GM13977 (cell line): ENCODE data around the gene NRXN2.

ENCODE experiments used
- DNase-seq: peaks from one replicate; pipeline ENCODE4 v3.0.0; 2012; ENCODE audit warnings: low spot score
- CTCF ChIP-seq: IDR thresholded peaks from 2 replicates; pipeline ENCODE4 v1.5.1; 2012; ENCODE audit warnings: mild to moderate bottlenecking, control low read depth; ENCODE audit not compliant: insufficient read depth; ENCODE audit errors: extremely low read depth, missing control alignments
- in situ Hi-C: fragments of 300-500 bp; cut with MboI; formaldehyde crosslinking; loops from one replicate; pipeline ENCODE4 v1.12.0; 2022; ENCODE audit warnings: low sequenced_read_pairs, low pct_unique_long_range_greater_than_20kb, mixed read lengths, inconsistent platforms; ENCODE audit not compliant: unreplicated experiment

Gene NRXN2

GRCh38 chr11:64610596-64610995 lies 112.4 kb downstream of the NRXN2 start:
- no peak for TF ChIP-seq CTCF
- no peak for DNase-seq
- in situ Hi-C loops, result no loop called here

- TF ChIP-seq CTCF, result no peak
- in situ Hi-C loops, result no loop called here
- no peak for DNase-seq
Measured at GRCh38 chr11:64609436-64610047, 113.5 kb downstream of the NRXN2 start.

GRCh38 chr11:64608636-64609035 lies 114.4 kb downstream of the NRXN2 start:
- in situ Hi-C loops, result no loop called here
- TF ChIP-seq CTCF, result no peak
- DNase-seq, result no peak

- DNase-seq, result no peak
- no peak for TF ChIP-seq CTCF
- in situ Hi-C loops, result no loop called here
Measured at GRCh38 chr11:64608046-64608445, 115.0 kb downstream of the NRXN2 start.

- in situ Hi-C loops, result no loop called here
- no peak for TF ChIP-seq CTCF
- no peak for DNase-seq
Measured at GRCh38 chr11:64607381-64607985, 115.5 kb downstream of the NRXN2 start.

GRCh38 chr11:64606796-64607380 lies 116.1 kb downstream of the NRXN2 start:
- no peak for TF ChIP-seq CTCF
- no peak for DNase-seq
- in situ Hi-C loops, result no loop called here
